ENCODE measurements around the gene FUT3. TPM values are rescaled to one million over a fixed set of nuclear protein-coding genes. Genes with fewer than 3 reads are reported as not detected.
"Not testable (repeated sequence)": the region's sequence is repeated elsewhere in the genome, so short reads cannot be mapped to it uniquely, and the experiment has no call there.

The FUT3 gene
- polyA plus RNA-seq, 1 donor from 2014 or later, result 0.64 TPM

GRCh38 chr19:5889288-5889971, 38.2 kb upstream of the FUT3 start:
- no peak overlapping the region for H3K4me3 ChIP-seq (ENCODE audit: low read length)
- no peak overlapping the region for H3K4me2 ChIP-seq (ENCODE audit: low read length)
- no peaks in the 10 kb centered on the region for H4K20me1 ChIP-seq (ENCODE audit: insufficient read depth)
- no peaks in the 10 kb centered on the region for H3K79me2 ChIP-seq (replicated peaks; ENCODE audit: insufficient read depth, low read length)
- no peaks in the 10 kb centered on the region for H3F3A ChIP-seq (ENCODE audit: insufficient read depth, low read length, poor library complexity, severe bottlenecking)
- no peak overlapping the region for H2AFZ ChIP-seq (ENCODE audit: low read depth, low read length)
- no peaks in the 10 kb centered on the region for H3K27me3 ChIP-seq (ENCODE audit: insufficient read depth, low read depth, low read length)
- no peaks in the 10 kb centered on the region for H3K9me3 ChIP-seq (ENCODE audit: low read length)
- H3K27ac ChIP-seq (ENCODE audit: low read length), result no peak overlapping the region
- no peak for TF ChIP-seq REST (IDR thresholded peaks at IDR 0.05; ENCODE audit: borderline replicate concordance)
- no peak for TF ChIP-seq MXI1 (conservative IDR thresholded peaks at IDR 0.05; ENCODE audit: poor library complexity, severe bottlenecking)
- TF ChIP-seq EZH2 (IDR thresholded peaks at IDR 0.05; ENCODE audit: borderline replicate concordance, insufficient read depth, low read length, poor library complexity, severe bottlenecking), result no peak
- TF ChIP-seq POLR2AphosphoS5 (IDR thresholded peaks at IDR 0.05), result no peak
- TF ChIP-seq CTCF (IDR thresholded peaks at IDR 0.05; ENCODE audit: poor library complexity, severe bottlenecking), result no peak
- no peak for TF ChIP-seq EP300 (conservative IDR thresholded peaks at IDR 0.05; ENCODE audit: poor library complexity, severe bottlenecking)
- no peaks in the 10 kb centered on the region for H3K9me2 ChIP-seq (ENCODE audit: insufficient read depth, low read length)
- no peaks in the 10 kb centered on the region for H3K36me3 ChIP-seq (ENCODE audit: insufficient read depth, low read length)
- no peak overlapping the region for H3K9ac ChIP-seq (ENCODE audit: low read length)

- H4K20me1 ChIP-seq (ENCODE audit: insufficient read depth); H3F3A ChIP-seq (ENCODE audit: insufficient read depth, low read length, poor library complexity, severe bottlenecking); H3K27ac ChIP-seq (ENCODE audit: low read length); H2AFZ ChIP-seq (ENCODE audit: low read depth, low read length); H3K4me2 ChIP-seq (ENCODE audit: low read length); H3K9ac ChIP-seq (ENCODE audit: low read length); H3K79me2 ChIP-seq (replicated peaks; ENCODE audit: insufficient read depth, low read length); H3K27me3 ChIP-seq (ENCODE audit: insufficient read depth, low read depth, low read length); H3K4me3 ChIP-seq (ENCODE audit: low read length); H3K36me3 ChIP-seq (ENCODE audit: insufficient read depth, low read length); H3K9me2 ChIP-seq (ENCODE audit: insufficient read depth, low read length); H3K9me3 ChIP-seq (ENCODE audit: low read length): not testable (repeated sequence)
Observed at GRCh38 chr19:5884065-5884811, 33.0 kb upstream of the FUT3 start.

GRCh38 chr19:5883157-5883873, 32.1 kb upstream of the FUT3 start:
- not testable (repeated sequence) for H3K4me2 ChIP-seq (ENCODE audit: low read length); H3K4me3 ChIP-seq (ENCODE audit: low read length); H3K9ac ChIP-seq (ENCODE audit: low read length); H3K9me2 ChIP-seq (ENCODE audit: insufficient read depth, low read length); H3K36me3 ChIP-seq (ENCODE audit: insufficient read depth, low read length); H4K20me1 ChIP-seq (ENCODE audit: insufficient read depth); H3K27ac ChIP-seq (ENCODE audit: low read length); H3K27me3 ChIP-seq (ENCODE audit: insufficient read depth, low read depth, low read length); H2AFZ ChIP-seq (ENCODE audit: low read depth, low read length); H3K9me3 ChIP-seq (ENCODE audit: low read length); H3F3A ChIP-seq (ENCODE audit: insufficient read depth, low read length, poor library complexity, severe bottlenecking); H3K79me2 ChIP-seq (replicated peaks; ENCODE audit: insufficient read depth, low read length)

Measured in neural cell (in vitro differentiated cells).